K562 (cell line): ENCODE results near the gene C2orf92. TPM values are rescaled to one million over a fixed set of nuclear protein-coding genes. Genes with fewer than 3 reads are reported as not detected.

Source experiments
- ATAC-seq: fragments of 200-7000 bp; cut with Tn5 transposase; 3 replicates; pipeline ENCODE4 v1.9.1; 2020; ENCODE audit warnings: moderate library complexity
- BruUV-seq: library from RNA; stranded (reverse); fragments of 400-500 nt; replicated peaks from 2 replicates; lab custom pipeline; 2021; lab: Mats Ljungman, UMichigan
- CTCF ChIA-PET: fragments of 300-600 bp; formaldehyde crosslinking; extraction: SDS; loops from one replicate; lab custom pipeline; 2021; ENCODE audit warnings: low intra/inter-chr PET ratio; lab: Yijun Ruan, JAX
- POLR2A ChIA-PET: fragments of 300-600, 350-650 bp; sonication (Branson Sonifier 250); formaldehyde crosslinking; extraction: SDS; loops from one replicate; lab custom pipeline; 2021; ENCODE audit warnings: antibody characterized with exemption, inconsistent platforms; lab: Yijun Ruan, JAX
- DNase-seq, 4 experiments: peaks; one replicate each; pipeline versions ENCODE4 v3.0.0 to v3.0.0-alpha.2; 2011 to 2018; ENCODE audit warnings: low spot score in 3 of 4, mixed read lengths in 3 of 4; ENCODE audit errors: extremely low read depth in 1 of 4
- FAIRE-seq: peaks from 2 replicates; lab custom pipeline; 2011; peaks lifted over from hg19 to GRCh38; lab: Jason Lieb, UNC
- H2AFZ ChIP-seq: 2 replicates; pipeline ENCODE4 v1.6.0; 2011; ENCODE audit warnings: low read depth, low read length, control low read depth, inconsistent platforms
- H3K27ac ChIP-seq: fragments of 200-600 bp; 3 replicates; pipeline ENCODE4 v1.8.0; 2011; ENCODE audit warnings: low read depth, mild to moderate bottlenecking, control low read depth, inconsistent platforms, low read length, moderate library complexity, mixed read lengths; ENCODE audit errors: extremely low read depth
- H3K27me3 ChIP-seq, 2 experiments: fragments of 300-600 bp in 1 of 2; 2 replicates in 1 of 2; 3 replicates in 1 of 2; pipeline versions ENCODE4 v1.6.0 to v1.8.0; 2011; ENCODE audit warnings: inconsistent platforms in 2 of 2, low read length in 2 of 2, mild to moderate bottlenecking in 1 of 2, mixed read lengths in 1 of 2, moderate library complexity in 1 of 2; ENCODE audit not compliant: control insufficient read depth in 2 of 2, insufficient read depth in 2 of 2
- H3K36me3 ChIP-seq: fragments of 300-600 bp; 3 replicates; pipeline ENCODE4 v1.8.0; 2011; ENCODE audit warnings: mild to moderate bottlenecking, low read length, inconsistent platforms; ENCODE audit not compliant: control insufficient read depth, insufficient read depth
- H3K4me1 ChIP-seq, 2 experiments: fragments of 200-600 bp in 1 of 2; replicated peaks in 1 of 2; 2 replicates in 1 of 2; 3 replicates in 1 of 2; pipeline versions ENCODE4 v1.5.1 to v1.8.0; 2011; ENCODE audit warnings: inconsistent platforms in 2 of 2, low read length in 2 of 2, mild to moderate bottlenecking in 1 of 2, mixed read lengths in 1 of 2, moderate library complexity in 1 of 2; ENCODE audit not compliant: control insufficient read depth in 2 of 2, insufficient read depth in 2 of 2
- H3K4me2 ChIP-seq: 2 replicates; pipeline ENCODE4 v1.6.1; 2011; ENCODE audit warnings: low read length, control low read depth, inconsistent platforms, mixed read lengths; ENCODE audit not compliant: insufficient read depth
- H3K4me3 ChIP-seq: fragments of 200-600 bp; sonication (generic), shearing (Covaris generic); 2 replicates; pipeline ENCODE4 v1.5.1; 2016; ENCODE audit warnings: control low read depth, inconsistent platforms
- H3K79me2 ChIP-seq: fragments of 200-600 bp; 3 replicates; pipeline ENCODE4 v1.8.0; 2011; ENCODE audit warnings: low read length, inconsistent platforms; ENCODE audit not compliant: control insufficient read depth, insufficient read depth
- H3K9ac ChIP-seq, 2 experiments: 2 replicates each; pipeline versions ENCODE4 v1.6.0 to v1.6.1; 2011; ENCODE audit warnings: low read depth in 2 of 2, low read length in 2 of 2, control low read depth in 1 of 2, inconsistent platforms in 1 of 2, mild to moderate bottlenecking in 1 of 2, mixed read lengths in 1 of 2; ENCODE audit not compliant: insufficient read depth in 1 of 2
- H3K9me1 ChIP-seq: one replicate; pipeline ENCODE4 v1.6.0; 2011; ENCODE audit warnings: inconsistent platforms, mild to moderate bottlenecking, low read length, moderate library complexity; ENCODE audit not compliant: control insufficient read depth, insufficient read depth
- H3K9me3 ChIP-seq: replicated peaks from 2 replicates; pipeline ENCODE4 v1.5.1; 2011; ENCODE audit warnings: low read depth, low read length, inconsistent platforms; ENCODE audit not compliant: control insufficient read depth, insufficient read depth
- H4K20me1 ChIP-seq: replicated peaks from 2 replicates; pipeline ENCODE4 v1.6.1; 2011; ENCODE audit warnings: low read length, inconsistent platforms, mixed read lengths; ENCODE audit not compliant: control insufficient read depth, insufficient read depth
- BDP1 ChIP-seq: IDR thresholded peaks from 3 replicates; pipeline ENCODE4 v1.6.1; 2011; ENCODE audit not compliant: insufficient read length, insufficient read depth
- BRF2 ChIP-seq: IDR thresholded peaks from 3 replicates; pipeline ENCODE4 v1.6.1; 2011; ENCODE audit warnings: borderline replicate concordance, mild to moderate bottlenecking; ENCODE audit not compliant: insufficient read length, insufficient read depth
- CHCHD3 ChIP-seq: fragments of 250-450 bp; sonication (Bioruptor Pico); IDR thresholded peaks from 2 replicates; pipeline ENCODE4 v2.1.2; 2022; ENCODE audit warnings: mild to moderate bottlenecking
- HOMEZ ChIP-seq: fragments of 250-450 bp; sonication (Bioruptor Pico); IDR thresholded peaks from 2 replicates; pipeline ENCODE4 v1.4.0; 2020; ENCODE audit warnings: mild to moderate bottlenecking, moderate library complexity
- JUND ChIP-seq, 2 experiments: IDR thresholded peaks; 2 replicates in 1 of 2; 3 replicates in 1 of 2; pipeline ENCODE4 v1.6.1; 2011; ENCODE audit warnings: borderline replicate concordance in 2 of 2, low read depth in 2 of 2, low read length in 2 of 2, improper control_type of control experiment in 1 of 2, missing biosample characterization in 1 of 2, missing genetic modification characterization in 1 of 2, missing genetic modification reagents in 1 of 2
- LEF1 ChIP-seq: fragments of 450-650 bp; IDR thresholded peaks from 2 replicates; pipeline ENCODE4 v1.6.1; 2016; ENCODE audit warnings: mild to moderate bottlenecking
- RERE ChIP-seq: sonication (generic); formaldehyde crosslinking; IDR thresholded peaks from 2 replicates; pipeline ENCODE4 v1.8.0; 2023; ENCODE audit warnings: missing genetic modification reagents, mild to moderate bottlenecking, borderline replicate concordance
- ZNF124 ChIP-seq: sonication (generic); formaldehyde crosslinking; IDR thresholded peaks from 2 replicates; pipeline ENCODE4 v1.8.1; 2022; ENCODE audit warnings: missing genetic modification reagents
- WGBS: fragments of 100-300 bp; shearing (Covaris generic); methylation state at CpG from one replicate; pipeline ENCODE4 v1.1.6; 2016; ENCODE audit warnings: low coverage, mixed read lengths; ENCODE audit not compliant: insufficient coverage; ENCODE audit errors: missing lambda C conversion rate; 5-methylcytosine and 5-hydroxymethylcytosine counted together
- in situ Hi-C: fragments of 300-500 bp; cut with MboI; formaldehyde crosslinking; loops from 4 replicates; pipeline ENCODE4 v1.15.0; 2018; ENCODE audit warnings: inconsistent platforms, mixed read lengths
- intact Hi-C: fragments of 100-400 bp; cut with micrococcal nuclease; formaldehyde crosslinking; loops from 2 replicates; pipeline ENCODE4 v1.14.2; 2022
- polyA plus RNA-seq, 8 experiments: library from polyadenylated mRNA; depleted of rRNA in 4 of 8; stranded (reverse) in 5 of 8; unstranded in 3 of 8; fragments of >200 nt; fragmentation: Nextera tagmentation in 2 of 8; fragmentation: Illumina TruSeq in 1 of 8; extraction: Ambion mirVana in 2 of 8; extraction: Trizol in 1 of 8; gene quantifications; 2 replicates each; pipeline versions ENCODE4 v1.2.1 to v1.2.3, GENCODE V29; 2011 to 2014; ENCODE audit warnings: inconsistent platforms in 1 of 8, missing spikeins in 1 of 8
- total RNA-seq, 7 experiments: library from RNA; depleted of rRNA in 6 of 7; stranded (reverse); fragments of >200 nt in 6 of 7; fragmentation: Illumina TruSeq in 2 of 7; extraction: Trizol in 2 of 7; gene quantifications; 2 replicates each; pipeline versions ENCODE4 v1.2.1 to v1.2.3, GENCODE V29; 2011 to 2021; ENCODE audit warnings: low replicate concordance in 1 of 7

Gene C2orf92
- total and polyA plus RNA-seq, 9 of the 15 experiments (the other 6 are each of a cell fraction or from before 2014, with no cell fraction given): 0.65 to 6.8 (median 3.6) TPM

- Histone ChIP-seq H3K27ac (no peak overlapping the region), H3K9me3 (no peaks in the 10 kb centered on the region), H3K4me1 (peaks cover 0 to 2% of the 10 kb centered on the region in 2 experiments; a peak in 2 of 5 replicates), H3K79me2 (no peaks in the 10 kb centered on the region), H3K9me1 (no peaks in the 10 kb centered on the region), H3K9ac (no peak overlapping the region), H3K4me3 (no peak overlapping the region), H4K20me1 (no peaks in the 10 kb centered on the region), H3K4me2 (no peak overlapping the region), H3K36me3 (no peaks in the 10 kb centered on the region), H2AFZ (0 out of 2 replicates have a peak overlapping the region, but pooled peaks have one; percentile 19), H3K27me3 (no peaks in the 10 kb centered on the region)
- ATAC-seq (no peak), FAIRE-seq (no peak), DNase-seq (no peak)
- ChIA-PET CTCF (interaction anchor here (7.4 kb wide), 1 partner anchor 111 kb away, joined by 198 read pairs; the partner anchor contains the start of gene ANKRD36B), POLR2A (no interaction called here)
- intact Hi-C loops: loop anchor here (10.0 kb wide), 1 partner anchor 683 kb away; no protein-coding TSS in a partner anchor
- TF ChIP-seq CHCHD3 (CRISPR knock-in tag): no peak
- TF ChIP-seq HOMEZ (CRISPR knock-in tag): no peak
- TF ChIP-seq ZNF124 (CRISPR knock-in tag): no peak
- TF ChIP-seq BDP1: no peak
- no peak for TF ChIP-seq JUND (IDR thresholded peaks at IDR 0.05; ENCODE audit: borderline replicate concordance, low read depth, low read length)
- no peak for TF ChIP-seq JUND (tag; IDR thresholded peaks at IDR 0.05; ENCODE audit: borderline replicate concordance, low read depth, low read length)
- TF ChIP-seq BRF2: no peak
- TF ChIP-seq RERE (CRISPR knock-in tag): no peak
- TF ChIP-seq LEF1: no peak
- 23% methylated on average over 5 of the region's 6 CpGs for WGBS
- in situ Hi-C loops: loop anchor here (5.0 kb wide), 1 partner anchor 105 kb away; no protein-coding TSS in a partner anchor
- BruUV-seq: no TSS peak
Measured at GRCh38 chr2:97701851-97702465, 32.4 kb downstream of the C2orf92 start.
